T-helper 2 cell treated with Interferon-gamma antibody and Interleukin-4, amounts not matched to agents 5 μg/mL and 100 μg/mL, for 36 hours (primary cell): Measurements from ENCODE around the gene THAP4.

Experiments used
- DNase-seq: peaks from one replicate; pipeline ENCODE4 v3.0.0; 2021; ENCODE audit warnings: low spot score
- H3K27ac Mint-ChIP-seq: one replicate; pipeline ENCODE4 v1.8.0; 2021; ENCODE audit warnings: mild to moderate bottlenecking, mixed read lengths
- H3K27me3 Mint-ChIP-seq: one replicate; pipeline ENCODE4 v1.8.0; 2021; ENCODE audit warnings: low read depth, mixed read lengths
- H3K36me3 Mint-ChIP-seq: one replicate; pipeline ENCODE4 v1.8.0; 2021; ENCODE audit warnings: low read depth, mixed read lengths
- H3K4me1 Mint-ChIP-seq: one replicate; pipeline ENCODE4 v1.8.0; 2021; ENCODE audit warnings: low read depth, mixed read lengths
- H3K4me3 Mint-ChIP-seq: one replicate; pipeline ENCODE4 v1.8.0; 2022; ENCODE audit warnings: mild to moderate bottlenecking, moderate library complexity, mixed read lengths
- H3K9me3 Mint-ChIP-seq: one replicate; pipeline ENCODE4 v1.8.0; 2021; ENCODE audit warnings: mixed read lengths

Gene THAP4

GRCh38 chr2:241618296-241618805, 18.6 kb downstream of the THAP4 start:
- no peaks in the 10 kb centered on the region for H3K9me3 Mint-ChIP-seq
- peaks cover 24% of the 10 kb centered on the region for H3K36me3 Mint-ChIP-seq
- peaks cover 20% of the 10 kb centered on the region for H3K4me1 Mint-ChIP-seq
- no peak for DNase-seq
- no peaks in the 10 kb centered on the region for H3K27me3 Mint-ChIP-seq
- H3K4me3 Mint-ChIP-seq: peak overlapping the region; percentile 89
- H3K27ac Mint-ChIP-seq: peak overlapping the region; percentile 99

DNA sequence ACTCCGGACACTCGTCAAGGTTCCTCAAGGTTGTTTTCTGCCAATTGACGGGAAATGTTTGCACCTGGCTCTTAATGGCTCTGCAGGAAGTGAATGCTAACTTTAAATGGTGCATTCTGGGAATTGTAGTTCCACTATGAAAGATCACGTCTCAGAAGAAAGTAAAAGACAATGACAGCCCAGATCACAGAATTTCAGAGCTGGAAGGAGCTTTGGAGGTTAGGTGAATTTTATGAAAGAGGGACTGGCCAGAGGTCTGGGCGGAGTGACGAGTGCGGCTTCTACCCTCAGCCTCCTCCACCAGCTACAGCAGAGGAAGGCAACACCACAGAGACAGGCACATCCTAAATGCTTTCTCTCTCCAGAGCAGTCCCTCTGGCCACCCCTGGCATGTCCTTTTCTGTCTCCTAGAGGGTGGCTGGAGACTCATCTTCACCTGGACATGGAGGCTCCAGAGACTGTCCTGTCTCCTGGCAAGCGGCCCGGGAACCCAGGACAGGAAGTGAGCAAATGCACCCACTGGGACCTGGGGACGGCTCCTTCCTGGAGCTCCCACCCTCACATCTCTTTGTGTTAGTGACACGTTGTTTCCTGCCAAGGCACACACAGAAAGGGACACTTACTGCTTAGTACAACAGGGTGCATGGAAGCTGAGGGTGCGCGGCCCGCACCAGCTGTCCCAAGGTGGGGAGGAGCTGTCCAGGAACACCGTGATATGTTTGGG, 19.4 kb downstream of the THAP4 start:
- peaks cover 20% of the 10 kb centered on the region for H3K4me1 Mint-ChIP-seq
- H3K27me3 Mint-ChIP-seq: no peaks in the 10 kb centered on the region
- peaks cover 24% of the 10 kb centered on the region for H3K36me3 Mint-ChIP-seq
- H3K9me3 Mint-ChIP-seq: no peaks in the 10 kb centered on the region
- peak overlapping the region; percentile 99 for H3K27ac Mint-ChIP-seq
- peak overlapping the region; percentile 89 for H3K4me3 Mint-ChIP-seq
- DNase-seq: peak; percentile 37

DNA sequence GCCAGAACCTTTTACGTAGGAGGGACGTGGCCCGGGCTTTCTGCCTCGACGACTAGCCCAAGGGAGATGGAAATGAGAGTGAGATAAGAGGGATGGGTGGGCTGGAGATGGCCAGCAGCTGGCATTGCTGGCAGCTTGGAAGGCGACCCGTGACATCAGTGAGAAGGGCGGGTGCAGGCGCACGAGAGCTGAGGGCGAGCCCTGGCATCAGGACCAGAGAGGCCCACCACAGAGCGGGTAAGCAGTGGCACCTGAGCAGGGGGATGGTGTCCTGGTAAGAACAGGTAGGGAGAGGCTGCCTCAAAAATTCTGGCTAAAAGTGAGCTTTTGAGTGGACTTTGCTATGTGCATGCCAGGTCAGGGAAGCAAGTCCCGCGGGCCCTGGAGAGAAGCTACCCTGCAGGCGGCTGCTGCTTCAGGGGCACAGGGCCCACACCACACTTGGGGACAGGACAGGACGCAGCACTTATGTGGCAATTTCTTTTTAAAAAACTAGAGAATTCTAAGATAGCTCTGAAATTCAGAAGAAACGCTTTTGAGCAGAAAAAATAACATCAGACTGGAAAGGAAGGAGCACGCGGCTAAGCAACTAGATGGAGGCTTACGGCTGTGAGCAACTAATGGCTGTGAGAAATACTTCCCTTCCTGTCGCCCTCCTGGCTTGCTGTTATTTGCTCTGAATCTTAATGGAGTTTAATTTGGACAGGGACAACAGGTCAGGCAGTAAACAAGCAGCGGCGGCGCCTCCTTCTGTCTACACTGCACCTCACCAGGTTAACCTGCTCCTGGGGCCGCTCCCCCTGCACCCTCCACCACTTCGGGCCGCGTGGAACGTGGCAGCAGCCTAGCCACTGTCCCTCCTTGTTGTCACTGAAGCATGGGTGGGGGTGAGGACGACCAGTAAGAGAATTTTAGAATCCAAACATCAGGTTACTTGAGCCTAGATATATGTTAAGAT, 20.5 kb downstream of the THAP4 start:
- H3K27me3 Mint-ChIP-seq: no peaks in the 10 kb centered on the region
- DNase-seq: no peak
- H3K27ac Mint-ChIP-seq: peak overlapping the region; percentile 57
- peak overlapping the region; percentile 67 for H3K4me3 Mint-ChIP-seq
- H3K9me3 Mint-ChIP-seq: no peaks in the 10 kb centered on the region
- peaks cover 21% of the 10 kb centered on the region for H3K36me3 Mint-ChIP-seq
- H3K4me1 Mint-ChIP-seq: peaks cover 18% of the 10 kb centered on the region

GRCh38 chr2:241615522-241616052, 21.4 kb downstream of the THAP4 start:
- Mint-ChIP-seq H3K4me1 (peaks cover 16% of the 10 kb centered on the region), H3K36me3 (peaks cover 16% of the 10 kb centered on the region), H3K27ac (peak overlapping the region; percentile 57)

GRCh38 chr2:241615041-241615440, 21.9 kb downstream of the THAP4 start:
- no peaks in the 10 kb centered on the region for H3K9me3 Mint-ChIP-seq
- no peaks in the 10 kb centered on the region for H3K27me3 Mint-ChIP-seq
- DNase-seq: no peak
- H3K4me3 Mint-ChIP-seq: no peak overlapping the region
- H3K36me3 Mint-ChIP-seq: peaks cover 12% of the 10 kb centered on the region
- H3K4me1 Mint-ChIP-seq: peaks cover 19% of the 10 kb centered on the region
- no peak overlapping the region for H3K27ac Mint-ChIP-seq

More at GRCh38 chr2:241615522-241616052, 21.4 kb downstream of the THAP4 start:
- Mint-ChIP-seq H3K4me3 (peak overlapping the region; percentile 67), H3K9me3 (no peaks in the 10 kb centered on the region), H3K27me3 (no peaks in the 10 kb centered on the region)
- no peak for DNase-seq

DNA sequence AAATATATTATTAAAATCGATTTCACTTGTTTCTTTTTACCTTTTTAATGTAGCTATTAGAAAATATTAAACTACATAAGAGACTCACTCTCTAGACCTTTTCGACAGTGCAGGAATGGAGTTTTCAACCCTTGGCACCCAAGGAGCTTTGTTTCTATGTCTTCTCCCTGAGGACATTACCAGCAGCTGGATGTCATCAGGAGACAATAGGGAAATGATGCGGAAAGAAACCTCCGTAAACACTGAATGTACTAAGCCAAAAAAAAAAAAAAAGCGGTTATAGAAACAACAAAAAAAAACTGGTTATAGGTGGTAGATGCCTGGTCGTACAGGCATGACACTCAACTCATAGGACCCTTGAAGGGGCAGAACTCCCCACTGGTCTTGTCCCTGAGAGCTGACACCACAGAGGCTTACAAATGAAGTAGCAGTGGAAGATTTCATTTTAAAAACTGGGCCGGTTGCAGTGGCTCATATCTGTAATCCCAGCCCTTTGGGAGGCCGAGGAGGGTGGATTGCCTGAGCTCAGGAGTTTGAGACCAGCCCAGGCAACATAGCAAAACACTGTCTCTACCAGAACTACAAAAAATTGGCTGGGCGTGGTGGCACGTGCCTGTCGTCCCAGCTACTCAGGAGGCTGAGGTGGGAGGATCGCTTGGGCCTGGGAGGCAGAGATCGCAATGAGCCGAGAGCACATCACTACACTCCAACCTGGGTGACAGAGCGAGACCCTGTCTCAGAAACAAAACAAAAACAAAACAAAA, 23.8 kb downstream of the THAP4 start:
- Mint-ChIP-seq H3K27ac (no peak overlapping the region), H3K9me3 (no peaks in the 10 kb centered on the region), H3K4me3 (no peak overlapping the region), H3K27me3 (no peaks in the 10 kb centered on the region), H3K4me1 (peaks cover 25% of the 10 kb centered on the region), H3K36me3 (peaks cover 6% of the 10 kb centered on the region)
- no peak for DNase-seq

- peaks cover 18% of the 10 kb centered on the region for H3K4me1 Mint-ChIP-seq
- no peak for DNase-seq
- H3K9me3 Mint-ChIP-seq: no peaks in the 10 kb centered on the region
- peaks cover 7% of the 10 kb centered on the region for H3K36me3 Mint-ChIP-seq
- H3K4me3 Mint-ChIP-seq: no peak overlapping the region
- H3K27ac Mint-ChIP-seq: no peak overlapping the region
- no peaks in the 10 kb centered on the region for H3K27me3 Mint-ChIP-seq
These were observed 24.6 kb downstream of the THAP4 start for GRCh38 chr2:241612156-241613016.

- H3K27ac Mint-ChIP-seq: peak overlapping the region; percentile 85
These were observed 25.9 kb downstream of the THAP4 start for GRCh38 chr2:241611062-241611461.

GRCh38 chr2:241609859-241610793, 26.8 kb downstream of the THAP4 start:
- Mint-ChIP-seq H3K4me1 (peaks cover 16% of the 10 kb centered on the region), H3K4me3 (peak overlapping the region; percentile 74), H3K27ac (peak overlapping the region; percentile 85), H3K27me3 (no peaks in the 10 kb centered on the region), H3K36me3 (peaks cover 10% of the 10 kb centered on the region), H3K9me3 (no peaks in the 10 kb centered on the region)
- peak; percentile 91 for DNase-seq

More at GRCh38 chr2:241611062-241611461, 25.9 kb downstream of the THAP4 start:
- DNase-seq: no peak
- no peaks in the 10 kb centered on the region for H3K27me3 Mint-ChIP-seq
- H3K36me3 Mint-ChIP-seq: peaks cover 9% of the 10 kb centered on the region
- no peaks in the 10 kb centered on the region for H3K9me3 Mint-ChIP-seq
- H3K4me3 Mint-ChIP-seq: peak overlapping the region; percentile 74
- peaks cover 16% of the 10 kb centered on the region for H3K4me1 Mint-ChIP-seq

GRCh38 chr2:241608881-241609280, 28.1 kb downstream of the THAP4 start:
- Mint-ChIP-seq H3K4me3 (peak overlapping the region; percentile 63), H3K4me1 (peaks cover 16% of the 10 kb centered on the region), H3K27me3 (no peaks in the 10 kb centered on the region), H3K36me3 (peaks cover 14% of the 10 kb centered on the region), H3K9me3 (no peaks in the 10 kb centered on the region), H3K27ac (peak overlapping the region; percentile 44)
- DNase-seq: no peak

DNA sequence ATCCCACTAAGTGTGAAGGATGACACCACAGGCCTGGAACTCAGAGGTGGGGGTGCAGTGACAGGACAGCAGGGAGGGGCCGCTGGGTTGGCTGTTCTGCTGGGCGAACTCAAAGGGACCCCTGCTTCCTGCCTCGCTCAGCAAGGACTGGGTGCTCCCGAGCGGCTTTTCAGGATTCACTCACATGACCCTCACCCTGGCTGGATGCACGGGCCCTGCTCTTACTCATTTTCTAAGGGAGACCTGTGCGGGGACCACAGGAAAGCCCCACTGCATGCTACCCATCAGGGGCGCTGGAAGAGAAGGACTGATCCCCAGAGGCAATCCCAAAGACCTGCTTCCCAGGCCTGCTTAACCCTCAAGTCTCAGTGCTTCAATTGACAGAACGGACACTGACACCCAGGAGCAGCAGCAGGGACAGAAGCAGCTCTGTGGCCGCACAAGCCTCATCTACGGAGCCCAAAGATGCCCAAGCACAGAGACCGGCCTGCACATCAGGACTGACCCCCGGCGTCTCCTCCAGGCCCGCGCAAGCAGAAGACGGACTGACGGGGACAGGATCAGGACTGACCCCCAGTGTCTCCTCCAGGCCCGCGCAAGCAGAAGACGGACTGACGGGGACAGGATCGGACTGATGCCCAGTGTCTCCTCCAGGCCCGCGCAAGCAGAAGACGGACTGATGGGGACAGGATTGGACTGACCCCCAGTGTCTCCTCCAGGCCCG, 29.6 kb downstream of the THAP4 start:
- H3K4me3 Mint-ChIP-seq: no peak overlapping the region
- H3K36me3 Mint-ChIP-seq: peaks cover 19% of the 10 kb centered on the region
- DNase-seq: no peak
- H3K4me1 Mint-ChIP-seq: peaks cover 16% of the 10 kb centered on the region
- H3K9me3 Mint-ChIP-seq: no peaks in the 10 kb centered on the region
- no peak overlapping the region for H3K27ac Mint-ChIP-seq
- H3K27me3 Mint-ChIP-seq: no peaks in the 10 kb centered on the region
